K562 (cell line): ENCODE measurements around the gene SYT15. TPM values are rescaled to one million over a fixed set of nuclear protein-coding genes. Genes with fewer than 3 reads are reported as not detected.

Experiments
- ADNP ChIP-seq: fragments of 200-800 bp; sonication (Bioruptor generic); IDR thresholded peaks from 2 replicates; pipeline ENCODE4 v1.6.1; 2016; ENCODE audit warnings: missing genetic modification characterization, missing compliant biosample characterization
- E4F1 ChIP-seq: fragments of 250-450 bp; sonication (Bioruptor Pico); IDR thresholded peaks from 2 replicates; pipeline ENCODE4 v1.5.0; 2021; ENCODE audit warnings: mild to moderate bottlenecking, borderline replicate concordance
- EP300 ChIP-seq: IDR thresholded peaks from 2 replicates; pipeline ENCODE4 v1.6.1; 2012; ENCODE audit warnings: low read length, improper control_type of control experiment
- ESRRB ChIP-seq: fragments of 250-450 bp; sonication (Bioruptor Pico); IDR thresholded peaks from 2 replicates; pipeline ENCODE4 v1.5.0; 2020; ENCODE audit warnings: mild to moderate bottlenecking, moderate library complexity, borderline replicate concordance
- GATAD2B ChIP-seq: fragments of 450-650 bp; IDR thresholded peaks from 2 replicates; pipeline ENCODE4 v1.6.1; 2017; ENCODE audit warnings: mild to moderate bottlenecking, borderline replicate concordance
- HDAC2 ChIP-seq: fragments of 450-650 bp; IDR thresholded peaks from 2 replicates; pipeline ENCODE4 v1.6.1; 2016; ENCODE audit warnings: mild to moderate bottlenecking
- KHSRP ChIP-seq: fragments of 450-650 bp; IDR thresholded peaks from 2 replicates; pipeline ENCODE4 v1.6.1; 2017
- MTA2 ChIP-seq: fragments of 450-650 bp; IDR thresholded peaks from 2 replicates; pipeline ENCODE4 v1.6.1; 2016; ENCODE audit warnings: low read depth
- MYC ChIP-seq, 2 experiments: fragments of 250-450 bp in 1 of 2; sonication (Bioruptor Pico) in 1 of 2; IDR thresholded peaks; 2 replicates each; pipeline versions ENCODE4 v1.5.1 to v1.6.1; 2012 to 2021; ENCODE audit warnings: low read depth in 2 of 2, borderline replicate concordance in 1 of 2, improper control_type of control experiment in 1 of 2, low read length in 1 of 2, mild to moderate bottlenecking in 1 of 2, moderate library complexity in 1 of 2
- NFE2L1 ChIP-seq: fragments of 450-650 bp; IDR thresholded peaks from 2 replicates; pipeline ENCODE4 v1.6.1; 2016; ENCODE audit warnings: missing genetic modification characterization, low read depth, mild to moderate bottlenecking, missing compliant biosample characterization, moderate library complexity, borderline replicate concordance
- PHB ChIP-seq: fragments of 250-450 bp; sonication (Bioruptor Pico); IDR thresholded peaks from 2 replicates; pipeline ENCODE4 v1.5.0; 2021
- RAD21 ChIP-seq, 2 experiments: fragments of 250-450 bp in 1 of 2; fragments of 450-650 bp in 1 of 2; sonication (Bioruptor Pico) in 1 of 2; formaldehyde crosslinking in 1 of 2; IDR thresholded peaks in 1 of 2; conservative IDR thresholded peaks in 1 of 2; 2 replicates each; pipeline versions ENCODE4 v1.4.0 to v1.8.0; 2020 to 2022; ENCODE audit warnings: mild to moderate bottlenecking in 2 of 2, moderate library complexity in 1 of 2
- SMARCC2 ChIP-seq: fragments of 450-650 bp; IDR thresholded peaks from 2 replicates; pipeline ENCODE4 v1.6.1; 2017; ENCODE audit warnings: antibody characterized with exemption, moderate library complexity, mild to moderate bottlenecking, low read depth
- STAT5A ChIP-seq: IDR thresholded peaks from 2 replicates; pipeline ENCODE4 v1.6.1; 2012; ENCODE audit warnings: low read length, inconsistent platforms, borderline replicate concordance
- STAT6 ChIP-seq: sonication (generic); formaldehyde crosslinking; IDR thresholded peaks from 2 replicates; pipeline ENCODE4 v1.8.1; 2023; ENCODE audit warnings: mild to moderate bottlenecking, missing genetic modification reagents
- TCF7L2 ChIP-seq: fragments of 150-350 bp; IDR thresholded peaks from 2 replicates; pipeline ENCODE4 v1.6.1; 2016; ENCODE audit warnings: low read depth, mild to moderate bottlenecking, low read length, moderate library complexity
- USF1 ChIP-seq: sonication (generic); formaldehyde crosslinking; IDR thresholded peaks from 2 replicates; pipeline ENCODE4 v1.9.0; 2022; ENCODE audit warnings: mild to moderate bottlenecking, missing genetic modification reagents
- ZBTB43 ChIP-seq: sonication (generic); formaldehyde crosslinking; IDR thresholded peaks from 2 replicates; pipeline ENCODE4 v1.8.0; 2023; ENCODE audit warnings: mild to moderate bottlenecking, missing genetic modification reagents
- ZBTB8A ChIP-seq: fragments of 450-650 bp; IDR thresholded peaks from 2 replicates; pipeline ENCODE4 v1.6.1; 2018; ENCODE audit warnings: mild to moderate bottlenecking, moderate library complexity; ENCODE audit not compliant: partially characterized antibody
- ZC3H4 ChIP-seq: sonication (generic); formaldehyde crosslinking; IDR thresholded peaks from 2 replicates; pipeline ENCODE4 v1.9.0; 2021; ENCODE audit warnings: missing genetic modification reagents, borderline replicate concordance
- ZNF212 ChIP-seq: fragments of 450-650 bp; formaldehyde crosslinking; IDR thresholded peaks from 2 replicates; pipeline ENCODE4 v1.4.0; 2020; ENCODE audit warnings: mild to moderate bottlenecking
- ZNF445 ChIP-seq: fragments of 250-450 bp; sonication (Bioruptor Pico); IDR thresholded peaks from 2 replicates; pipeline ENCODE4 v1.4.0; 2020; ENCODE audit warnings: low read depth, mild to moderate bottlenecking, moderate library complexity
- ZNF717 ChIP-seq: fragments of 250-450 bp; sonication (Bioruptor Pico); IDR thresholded peaks from 2 replicates; pipeline ENCODE4 v1.5.0; 2021
- polyA plus RNA-seq, 8 experiments: library from polyadenylated mRNA; depleted of rRNA in 4 of 8; stranded (reverse) in 5 of 8; unstranded in 3 of 8; fragments of >200 nt; fragmentation: Nextera tagmentation in 2 of 8; fragmentation: Illumina TruSeq in 1 of 8; extraction: Ambion mirVana in 2 of 8; extraction: Trizol in 1 of 8; gene quantifications; 2 replicates each; pipeline versions ENCODE4 v1.2.1 to v1.2.3, GENCODE V29; 2011 to 2014; ENCODE audit warnings: inconsistent platforms in 1 of 8, missing spikeins in 1 of 8
- total RNA-seq, 7 experiments: library from RNA; depleted of rRNA in 6 of 7; stranded (reverse); fragments of >200 nt in 6 of 7; fragmentation: Illumina TruSeq in 2 of 7; extraction: Trizol in 2 of 7; gene quantifications; 2 replicates each; pipeline versions ENCODE4 v1.2.1 to v1.2.3, GENCODE V29; 2011 to 2021; ENCODE audit warnings: low replicate concordance in 1 of 7

Gene SYT15
- total and polyA plus RNA-seq, 9 of the 15 experiments (the other 6 are each of a cell fraction or from before 2014, with no cell fraction given) = 0.05 to 0.82 (median 0.21) TPM; not detected in 1

- TF ChIP-seq EP300 = no peak
- no peak for TF ChIP-seq ZNF445 (CRISPR knock-in tag)
- TF ChIP-seq ZBTB43 (CRISPR knock-in tag) = no peak
- no peak for TF ChIP-seq PHB (CRISPR knock-in tag)
- TF ChIP-seq MTA2 = no peak
- no peak for TF ChIP-seq E4F1
- no peak for TF ChIP-seq ZC3H4
- TF ChIP-seq HDAC2 = no peak
- TF ChIP-seq TCF7L2 = no peak
- no peak for TF ChIP-seq ZNF717 (CRISPR knock-in tag)
- no peak for TF ChIP-seq NFE2L1 (tag)
- TF ChIP-seq STAT5A = no peak
- no peak for TF ChIP-seq SMARCC2
- no peak for TF ChIP-seq RAD21 (CRISPR knock-in tag; conservative IDR thresholded peaks at IDR 0.05 in 1 of 2, IDR thresholded peaks at IDR 0.05 in 1 of 2)
- TF ChIP-seq USF1 (CRISPR knock-in tag) = no peak
- TF ChIP-seq GATAD2B = no peak
- TF ChIP-seq ZBTB8A = no peak
- TF ChIP-seq ADNP (tag) = no peak
- TF ChIP-seq ZNF212 (CRISPR knock-in tag) = no peak
- TF ChIP-seq STAT6 (CRISPR knock-in tag) = no peak
- TF ChIP-seq KHSRP = no peak
- TF ChIP-seq ESRRB (CRISPR knock-in tag) = no peak
- no peak for TF ChIP-seq MYC (IDR thresholded peaks at IDR 0.05; ENCODE audit: low read depth, low read length)
- no peak for TF ChIP-seq MYC (CRISPR knock-in tag; IDR thresholded peaks at IDR 0.05; ENCODE audit: borderline replicate concordance, low read depth)
Observed at GRCh38 chr10:46541017-46541661, 37.8 kb upstream of the SYT15 start (continued).
